Uterus (tissue), 2 donors: Measurements from ENCODE around the gene DUSP10.

Source experiments
- POLR2A ChIP-seq, 2 donors: fragments of 450-650 bp; IDR thresholded peaks; one replicate each; pipeline ENCODE4 v1.6.1; 2016; ENCODE audit warnings: antibody characterized with exemption in 2 of 2, mild to moderate bottlenecking in 1 of 2, moderate library complexity in 1 of 2
- TF ChIP-seq, protein P1 (sequence below), 4 experiments: fragments of 200-600 bp in 2 of 4; fragments of 450-650 bp in 2 of 4; sonication (generic) in 2 of 4; IDR thresholded peaks; one replicate each; pipeline ENCODE4 v1.5.1; 2016 to 2019; ENCODE audit warnings: antibody characterized with exemption in 4 of 4, mild to moderate bottlenecking in 2 of 4, moderate library complexity in 1 of 4

DNA sequence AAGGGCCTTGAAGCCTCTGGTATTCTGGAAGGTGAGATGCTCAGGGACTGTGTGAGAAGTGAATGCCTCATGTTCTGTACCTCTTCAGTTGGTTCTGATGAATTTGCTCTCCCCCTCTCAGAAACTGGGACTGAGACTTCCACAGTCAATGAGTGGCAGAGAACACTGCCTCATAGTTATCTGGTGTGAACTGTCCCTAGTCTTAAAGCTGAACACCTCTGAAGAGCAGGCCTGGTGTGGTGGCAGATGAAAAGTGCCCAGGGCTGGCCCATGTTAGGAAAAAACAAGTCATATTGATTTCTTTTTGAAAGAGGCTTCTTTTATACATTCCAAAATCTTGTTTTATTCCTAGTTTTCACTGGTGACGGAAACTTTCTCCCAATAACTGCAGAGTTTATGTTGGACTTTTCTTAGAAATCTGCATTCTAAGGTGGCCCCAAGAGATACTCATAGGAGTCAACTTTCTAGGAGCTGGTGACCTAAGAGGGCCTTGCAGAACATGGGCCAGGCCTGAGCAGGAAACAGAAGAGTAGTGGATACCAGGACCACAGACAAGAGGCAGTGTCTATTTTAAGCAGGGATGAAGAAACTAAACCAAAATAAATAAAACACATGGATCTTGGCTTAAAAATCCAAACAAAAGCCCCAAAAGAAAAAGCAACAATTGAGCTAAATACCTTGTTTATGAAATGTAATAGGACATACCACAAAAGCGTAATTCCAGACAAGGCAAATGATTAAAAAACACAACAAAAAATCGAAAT, 19.5 kb downstream of the DUSP10 start:
- no peak for TF ChIP-seq POLR2A (IDR thresholded peaks at IDR 0.05)
- TF ChIP-seq, protein P1, sequence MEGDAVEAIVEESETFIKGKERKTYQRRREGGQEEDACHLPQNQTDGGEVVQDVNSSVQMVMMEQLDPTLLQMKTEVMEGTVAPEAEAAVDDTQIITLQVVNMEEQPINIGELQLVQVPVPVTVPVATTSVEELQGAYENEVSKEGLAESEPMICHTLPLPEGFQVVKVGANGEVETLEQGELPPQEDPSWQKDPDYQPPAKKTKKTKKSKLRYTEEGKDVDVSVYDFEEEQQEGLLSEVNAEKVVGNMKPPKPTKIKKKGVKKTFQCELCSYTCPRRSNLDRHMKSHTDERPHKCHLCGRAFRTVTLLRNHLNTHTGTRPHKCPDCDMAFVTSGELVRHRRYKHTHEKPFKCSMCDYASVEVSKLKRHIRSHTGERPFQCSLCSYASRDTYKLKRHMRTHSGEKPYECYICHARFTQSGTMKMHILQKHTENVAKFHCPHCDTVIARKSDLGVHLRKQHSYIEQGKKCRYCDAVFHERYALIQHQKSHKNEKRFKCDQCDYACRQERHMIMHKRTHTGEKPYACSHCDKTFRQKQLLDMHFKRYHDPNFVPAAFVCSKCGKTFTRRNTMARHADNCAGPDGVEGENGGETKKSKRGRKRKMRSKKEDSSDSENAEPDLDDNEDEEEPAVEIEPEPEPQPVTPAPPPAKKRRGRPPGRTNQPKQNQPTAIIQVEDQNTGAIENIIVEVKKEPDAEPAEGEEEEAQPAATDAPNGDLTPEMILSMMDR (IDR thresholded peaks at IDR 0.05) = no peak
